ENCODE measurements around the gene PKP2. TPM values are rescaled to one million over a fixed set of nuclear protein-coding genes. Genes with fewer than 3 reads are reported as not detected.

The PKP2 gene
- total and polyA plus RNA-seq, 2 of the 4 experiments (the other 2 are of a cell fraction), result 0.10 to 0.18 TPM

- H3K14ac ChIP-seq (replicated peaks; ENCODE audit: low read depth, low read length), result peak overlapping the region; percentile 90
- DNase-seq (peak; percentile 88), ATAC-seq (ENCODE audit: low read depth) (peak; percentile 70)
- H3K9ac ChIP-seq (ENCODE audit: low read depth, low read length), result peak overlapping the region; percentile 86
- H4K20me1 ChIP-seq (ENCODE audit: insufficient read depth, low read length), result no peaks in the 10 kb centered on the region; the same call in 1 of the 2 replicates
- in situ Hi-C loops (cut with MboI; ENCODE audit: low sequenced_read_pairs), result loop anchor here (5.0 kb wide), 1 partner anchor 1267 kb away; the partner anchor contains the start of gene ALG10
- TF ChIP-seq USF2 (IDR thresholded peaks at IDR 0.05; ENCODE audit: low read depth, low read length) (no peak), SMC3 (IDR thresholded peaks at IDR 0.05; ENCODE audit: low read depth, low read length) (peak; percentile 28; the same call in 1 of the 2 replicates), MXI1 (IDR thresholded peaks at IDR 0.05; ENCODE audit: borderline replicate concordance, low read depth, low read length) (peak; percentile 63; the same call in 1 of the 2 replicates), RAD21 (IDR thresholded peaks at IDR 0.05; ENCODE audit: low read length) (peak; percentile 48; the same call in 1 of the 2 replicates), CTCF (conservative IDR thresholded peaks at IDR 0.05; ENCODE audit: low read depth, low read length) (peak; percentile 67)
- peak overlapping the region; percentile 84 for H4K5ac ChIP-seq (ENCODE audit: low read depth, low read length)
- H3K4me2 ChIP-seq (ENCODE audit: low read depth, low read length), result peak overlapping the region; percentile 34
- CTCF ChIA-PET, result interaction anchor here (0.5 to 1.8 kb wide), 13 partner anchors 12 to 1267 kb away, joined by 3 to 10 read pairs (median 3); partner anchors contain the start of gene ALG10
- no peaks in the 10 kb centered on the region for H3K9me1 ChIP-seq (ENCODE audit: insufficient read depth, low read length)
- H3K23ac ChIP-seq (ENCODE audit: low read depth, low read length), result peak overlapping the region; percentile 86
- peak overlapping the region; percentile 98 for H2AFZ ChIP-seq (replicated peaks; ENCODE audit: low read length, poor library complexity)
- intact Hi-C loops (cut with micrococcal nuclease), result loop anchor here (10.0 kb wide), 1 partner anchor 1100 kb away; the partner anchor contains the start of gene ETFBKMT
- H3K4me1 ChIP-seq (ENCODE audit: control insufficient read depth, insufficient read depth, low read length), result peaks cover 5% of the 10 kb centered on the region; the same call in 1 of the 2 replicates
- H2BK120ac ChIP-seq (ENCODE audit: low read depth, low read length), result peak overlapping the region; percentile 43
- H3K9me3 ChIP-seq (ENCODE audit: control insufficient read depth, insufficient read depth, low read length), result no peaks in the 10 kb centered on the region
- peaks cover 11% of the 10 kb centered on the region for H3K36me3 ChIP-seq (ENCODE audit: control insufficient read depth, insufficient read depth, low read length)
- H2AK9ac ChIP-seq (replicated peaks; ENCODE audit: low read depth, low read length, poor library complexity), result peak overlapping the region; percentile 95
- H3K56ac ChIP-seq (ENCODE audit: extremely low read depth, insufficient read depth, low read length), result peak overlapping the region; percentile 76
- H2BK5ac ChIP-seq (ENCODE audit: low read depth, low read length, poor library complexity, severe bottlenecking), result peak overlapping the region; percentile 83
- H3K4ac ChIP-seq (ENCODE audit: low read depth, low read length), result peak overlapping the region; percentile 97
- peak overlapping the region; percentile 87 to 92 for H4K8ac ChIP-seq (ENCODE audit: low read depth in 2 of 2, low read length in 2 of 2)
- H3K79me1 ChIP-seq (ENCODE audit: low read depth in 1 of 2, low read length in 2 of 2), result peaks cover 8 to 23% of the 10 kb centered on the region in 2 experiments
- H4K91ac ChIP-seq (ENCODE audit: insufficient read depth, low read depth, low read length), result peak overlapping the region; percentile 89
- H2BK15ac ChIP-seq (ENCODE audit: low read depth, low read length), result no peak overlapping the region
- WGBS, 2 experiments (ENCODE audit: extremely low coverage in 2 of 2, insufficient read length in 1 of 2), result 0% methylated on average over 32 of the region's 40 CpGs; no CpG with 5 or more reads in 1 of the 2 experiments
- peak overlapping the region; percentile 46 for H3K18ac ChIP-seq (ENCODE audit: low read depth, low read length)
- peak overlapping the region; percentile 52 for H2AK5ac ChIP-seq (ENCODE audit: low read depth, low read length)
- no TSS peak for BruUV-seq (replicated peaks)
- dilution Hi-C loops (cut with HindIII; ENCODE audit: low sequenced_read_pairs, unreplicated experiment), result no loop called here
- H3K27ac ChIP-seq (ENCODE audit: insufficient read depth, low read length), result peak overlapping the region; percentile 78
- 0 out of 2 replicates have a peak overlapping the region, but pooled peaks have one; percentile 21 for H2BK20ac ChIP-seq (ENCODE audit: low read depth, low read length)
- H3K4me3 ChIP-seq (ENCODE audit: insufficient read depth, low read depth, low read length), result peak overlapping the region; percentile 76
- POLR2A ChIA-PET (ENCODE audit: unreplicated experiment), result interaction anchor here (0.5 kb wide), 1 partner anchor 444 kb away, joined by 5 read pairs; no protein-coding TSS in a partner anchor
- no peaks in the 10 kb centered on the region for H3K27me3 ChIP-seq (ENCODE audit: control insufficient read depth, insufficient read depth, low read length)
These were observed 141.4 kb downstream of the PKP2 start for GRCh38 chr12:32755051-32755653.
